GM18499 (cell line): ENCODE data around the gene RBM15B.
A peak's percentile ranks its signal among the peaks of the same experiment; 100 is the strongest.
"Not testable (repeated sequence)": the region's sequence is repeated elsewhere in the genome, so short reads cannot be mapped to it uniquely, and the experiment has no call there.

Experiments used
- ATAC-seq: cut with Tn5 transposase; IDR thresholded peaks from one replicate; pipeline ENCODE4 v1.9.1; 2021; ENCODE audit warnings: moderate number of reproducible peaks; ENCODE audit not compliant: insufficient read depth, unreplicated experiment

The RBM15B gene

GRCh38 chr3:51391075-51391565, at the start of gene RBM15B:
Gene RBM15B, plus strand, starts transcription at chr3:51391285. Its CDS starts 115 bp downstream, at chr3:51391400.
- ATAC-seq, result peak; percentile 62

GRCh38 chr3:51343918-51344687, 47.0 kb upstream of the RBM15B start:
- ATAC-seq, result no peak

GRCh38 chr3:51350751-51351150, 40.3 kb upstream of the RBM15B start:
- ATAC-seq, result no peak

- no peak for ATAC-seq
Observed at GRCh38 chr3:51353131-51353530, 38.0 kb upstream of the RBM15B start.

GRCh38 chr3:51353691-51354090, 37.4 kb upstream of the RBM15B start:
- ATAC-seq, result no peak

GRCh38 chr3:51354172-51354571, 36.9 kb upstream of the RBM15B start:
- no peak for ATAC-seq

- ATAC-seq, result no peak
Observed at GRCh38 chr3:51354731-51355615, 36.1 kb upstream of the RBM15B start.

- ATAC-seq, result no peak
Observed at GRCh38 chr3:51355891-51356578, 35.0 kb upstream of the RBM15B start.

- ATAC-seq, result no peak
Observed at GRCh38 chr3:51357856-51358255, 33.2 kb upstream of the RBM15B start.

GRCh38 chr3:51358981-51359380, 32.1 kb upstream of the RBM15B start:
- ATAC-seq, result no peak

- ATAC-seq, result no peak
Observed at GRCh38 chr3:51360806-51361205, 30.3 kb upstream of the RBM15B start.

GRCh38 chr3:51361746-51362145, 29.3 kb upstream of the RBM15B start:
- no peak for ATAC-seq

- no peak for ATAC-seq
Observed at GRCh38 chr3:51362476-51362875, 28.6 kb upstream of the RBM15B start.

GRCh38 chr3:51368276-51368675, 22.8 kb upstream of the RBM15B start:
- not testable (repeated sequence) for ATAC-seq

GRCh38 chr3:51371943-51372557, 19.0 kb upstream of the RBM15B start:
- ATAC-seq, result no peak

GRCh38 chr3:51373658-51374421, 17.2 kb upstream of the RBM15B start:
- ATAC-seq, result no peak

- no peak for ATAC-seq
Observed at GRCh38 chr3:51374456-51374855, 16.6 kb upstream of the RBM15B start.

- ATAC-seq, result no peak
Observed at GRCh38 chr3:51375136-51375535, 15.9 kb upstream of the RBM15B start.

GRCh38 chr3:51375571-51375970, 15.5 kb upstream of the RBM15B start:
- ATAC-seq, result no peak
